Activated CD8-positive, alpha-beta T cell treated with anti-CD3 and anti-CD28 coated beads for 36 hours (primary cell): ENCODE data around the gene ABHD1. TPM values are rescaled to one million over a fixed set of nuclear protein-coding genes. Genes with fewer than 3 reads are reported as not detected.
"Not testable (repeated sequence)": the region's sequence is repeated elsewhere in the genome, so short reads cannot be mapped to it uniquely, and the experiment has no call there.

ENCODE experiments used
- ATAC-seq: fragments of 200-7000 bp; cut with Tn5 transposase; one replicate; pipeline ENCODE4 v1.10.0; 2021; ENCODE audit warnings: mild to moderate bottlenecking, moderate library complexity
- CTCF ChIA-PET: fragments of 350-600 bp; sonication (Branson Sonifier 250); formaldehyde crosslinking; loops from one replicate; lab custom pipeline; 2021; ENCODE audit warnings: antibody characterized with exemption; lab: Charles Lee
- POLR2A ChIA-PET: fragments of 350-600 bp; sonication (Branson Sonifier 250); formaldehyde crosslinking; loops from one replicate; lab custom pipeline; 2021; ENCODE audit warnings: antibody characterized with exemption; lab: Charles Lee
- DNase-seq: peaks from one replicate; pipeline ENCODE4 v3.0.0-alpha.2; 2020
- H3K27ac Mint-ChIP-seq: one replicate; pipeline ENCODE4 v1.8.0; 2021; ENCODE audit warnings: mild to moderate bottlenecking, mixed read lengths
- H3K27me3 Mint-ChIP-seq: one replicate; pipeline ENCODE4 v1.8.0; 2021; ENCODE audit warnings: mixed read lengths
- H3K36me3 Mint-ChIP-seq: one replicate; pipeline ENCODE4 v1.8.0; 2021; ENCODE audit warnings: low read depth, mixed read lengths
- H3K4me1 Mint-ChIP-seq: one replicate; pipeline ENCODE4 v1.8.0; 2021; ENCODE audit warnings: low read depth, mixed read lengths
- H3K4me3 Mint-ChIP-seq: one replicate; pipeline ENCODE4 v1.8.0; 2021; ENCODE audit warnings: mild to moderate bottlenecking, moderate library complexity, mixed read lengths
- H3K9me3 Mint-ChIP-seq: one replicate; pipeline ENCODE4 v1.8.0; 2021; ENCODE audit warnings: mixed read lengths
- CTCF ChIP-seq: fragments of 200-600 bp; IDR thresholded peaks from one replicate; pipeline ENCODE4 v1.8.0; 2022; ENCODE audit warnings: antibody characterized with exemption, mild to moderate bottlenecking
- intact Hi-C: fragments of 100-400 bp; cut with micrococcal nuclease; formaldehyde crosslinking; loops from one replicate; pipeline ENCODE4 v1.10.0; 2022
- total RNA-seq, 2 experiments: library from RNA; stranded (reverse); gene quantifications; one replicate each; pipeline ENCODE4 v1.2.3, GENCODE V29; 2021

ABHD1 gene
- total RNA-seq, 2 experiments from 2014 or later, result 0.36 to 0.50 TPM

DNA sequence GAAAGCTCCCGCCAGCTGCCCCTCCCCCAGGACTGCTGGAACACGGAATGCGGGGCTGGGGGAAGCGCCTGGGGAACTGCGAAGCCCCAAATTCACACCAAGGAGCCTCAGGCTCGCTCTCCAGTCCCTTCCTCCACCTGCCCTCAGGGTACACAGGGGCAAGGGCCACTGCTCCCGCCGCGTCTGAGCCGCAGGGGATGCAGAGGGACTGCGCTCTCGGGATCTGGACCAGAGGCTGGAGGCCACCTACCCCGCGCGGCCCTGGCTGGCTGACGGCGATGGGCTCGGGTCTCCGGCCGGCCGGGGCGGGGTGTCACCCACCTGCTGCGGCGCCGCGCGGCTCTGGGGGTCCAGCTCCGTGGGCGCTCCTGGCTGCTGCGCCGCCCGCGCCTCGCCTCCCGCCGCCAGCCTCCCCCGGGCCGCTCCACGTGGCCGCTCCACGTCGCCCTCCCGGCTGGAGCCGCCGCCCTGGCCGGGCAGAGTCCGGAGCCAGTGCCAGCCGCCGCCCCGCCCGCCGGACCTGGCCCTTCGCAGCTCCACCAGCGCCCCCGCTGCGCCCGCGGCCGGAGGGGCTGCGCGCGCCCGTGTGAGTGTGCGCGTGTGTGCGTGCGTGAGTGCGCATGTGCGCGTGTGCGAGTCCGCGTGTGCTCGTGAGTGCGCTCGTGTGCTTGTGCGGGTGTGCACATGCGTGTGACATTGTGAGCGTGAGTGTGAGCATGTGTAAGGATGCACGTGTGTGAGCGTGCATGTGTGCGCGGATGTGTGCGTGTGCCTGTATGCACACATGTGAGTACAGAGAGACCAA lies 4.9 kb upstream of the ABHD1 start, which contains the start of gene CGREF1:
CGREF1 (minus strand) TSS at position 604 of the 805 bp plus-strand sequence. CDS start 14,762 bp downstream, outside the sequence.
- ChIA-PET POLR2A (interaction anchor here (0.6 to 1.1 kb wide), 4 partner anchors 14 to 34 kb away, joined by 3 to 4 read pairs (median 3); no protein-coding TSS in a partner anchor), CTCF (interaction anchor here (1.3 kb wide), 1 partner anchor 16 kb away, joined by 3 read pairs; the partner anchor contains the start of gene PREB)
- Mint-ChIP-seq H3K4me3 (peak within 1 kb of the TSS; percentile 77), H3K4me1 (peaks cover 14% of the 10 kb centered on the region), H3K36me3 (no peaks in the 10 kb centered on the region), H3K9me3 (no peaks in the 10 kb centered on the region), H3K27me3 (peaks cover 23% of the 10 kb centered on the region), H3K27ac (peak within 1 kb of the TSS; percentile 22)
- peak; percentile 18 for ATAC-seq
- peak; percentile 18 for DNase-seq
- intact Hi-C loops, result no loop called here
- no peak for TF ChIP-seq CTCF

DNA sequence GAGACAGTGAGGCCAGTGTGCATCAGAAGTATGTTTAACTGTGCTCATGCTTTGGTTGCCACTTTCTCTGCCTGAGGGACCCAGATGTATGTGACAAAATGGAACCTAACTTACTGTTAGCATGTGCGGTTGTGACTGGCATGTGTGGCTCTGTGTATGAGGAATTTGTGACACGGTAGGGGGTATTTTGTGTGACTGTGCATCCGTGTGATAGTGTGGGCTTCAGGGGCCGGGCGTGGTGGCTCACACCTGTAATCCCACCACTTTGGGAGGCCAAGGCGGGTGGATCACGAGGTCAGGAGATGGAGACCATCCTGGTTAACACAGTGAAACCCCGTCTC lies 4.3 kb upstream of the ABHD1 start:
- H3K9me3 Mint-ChIP-seq, CTCF ChIA-PET, POLR2A ChIA-PET, intact Hi-C loops, H3K36me3 Mint-ChIP-seq, DNase-seq: not testable (repeated sequence)
- H3K27ac Mint-ChIP-seq, result peak overlapping the region; percentile 22
- ATAC-seq, result peak; percentile 19
- peak overlapping the region; percentile 77 for H3K4me3 Mint-ChIP-seq
- H3K4me1 Mint-ChIP-seq, result peaks cover 18% of the 10 kb centered on the region
- H3K27me3 Mint-ChIP-seq, result peaks cover 23% of the 10 kb centered on the region

DNA sequence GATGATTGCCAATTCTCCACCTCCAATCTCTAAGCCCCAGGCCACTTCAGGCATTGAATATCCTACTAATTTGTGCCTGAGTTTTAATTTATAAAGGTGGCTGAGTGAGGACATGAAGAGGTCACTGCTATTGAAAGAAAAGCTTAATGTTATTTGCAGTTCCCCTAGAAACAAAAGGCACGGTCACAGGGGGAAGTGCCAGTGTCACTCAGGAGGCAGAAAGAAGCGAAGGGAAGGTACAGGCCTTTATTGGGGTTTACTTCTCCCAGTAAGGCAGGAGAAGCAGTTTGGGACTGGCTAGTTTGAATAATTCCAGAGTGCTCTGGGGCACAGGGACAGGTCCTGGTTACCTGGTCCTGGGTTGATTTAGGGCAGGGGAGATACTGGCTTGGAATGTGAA lies 1.7 kb upstream of the ABHD1 start:
- intact Hi-C loops, result no loop called here
- TF ChIP-seq CTCF, result no peak
- no peaks in the 10 kb centered on the region for H3K9me3 Mint-ChIP-seq
- no peak overlapping the region for H3K27ac Mint-ChIP-seq
- peaks cover 18% of the 10 kb centered on the region for H3K4me1 Mint-ChIP-seq
- ATAC-seq (no peak), DNase-seq (no peak)
- ChIA-PET POLR2A (interaction anchor here (3.8 kb wide), 1 partner anchor 11 kb away, joined by 28 read pairs; the partner anchor contains the start of gene PREB), CTCF (no interaction called here)
- H3K36me3 Mint-ChIP-seq, result no peaks in the 10 kb centered on the region
- H3K27me3 Mint-ChIP-seq, result peaks cover 22% of the 10 kb centered on the region
- no peak overlapping the region for H3K4me3 Mint-ChIP-seq

DNA sequence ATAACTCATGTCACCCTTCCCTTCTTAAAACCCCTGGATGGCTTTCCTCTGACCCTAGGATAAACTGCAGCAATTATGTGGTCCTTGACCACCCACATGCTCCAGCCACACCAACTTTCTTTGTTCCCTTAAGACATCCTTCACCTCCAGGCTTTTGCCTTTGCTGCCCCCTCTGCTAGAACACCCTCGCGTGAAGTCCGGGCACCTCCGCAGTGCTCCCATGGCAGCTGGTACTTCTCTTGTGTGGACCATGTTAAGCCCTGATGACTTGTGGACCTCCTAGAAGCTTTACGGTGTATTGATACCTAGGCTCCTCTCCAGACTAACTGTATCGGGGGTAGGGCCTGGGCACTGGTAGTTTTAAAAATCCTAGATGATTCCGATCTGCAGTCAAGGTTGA lies 824 bp upstream of the ABHD1 start:
- ChIA-PET POLR2A (interaction anchor here (0.8 to 3.8 kb wide), 2 partner anchors 10 to 89 kb away, joined by 5 to 28 read pairs; partner anchors contain the start of genes ATRAID, PREB and SLC5A6), CTCF (interaction anchor here (1.1 to 2.3 kb wide), 4 partner anchors 68 to 277 kb away, joined by 3 to 8 read pairs (median 5); partner anchors contain the start of genes ATRAID and SLC5A6)
- no peak for TF ChIP-seq CTCF
- intact Hi-C loops, result no loop called here
- Mint-ChIP-seq H3K4me1 (peaks cover 18% of the 10 kb centered on the region), H3K4me3 (peak overlapping the region; percentile 73), H3K9me3 (no peaks in the 10 kb centered on the region), H3K36me3 (no peaks in the 10 kb centered on the region), H3K27me3 (peaks cover 17% of the 10 kb centered on the region), H3K27ac (no peak overlapping the region)
- ATAC-seq (no peak), DNase-seq (no peak)

- POLR2A ChIA-PET, result interaction anchor here (1.6 to 3.8 kb wide), 2 partner anchors 8 to 28 kb away, joined by 3 to 28 read pairs; partner anchors contain the start of gene PREB
- intact Hi-C loops, result no loop called here
- H3K4me1 Mint-ChIP-seq, result peaks cover 9% of the 10 kb centered on the region
- no peak for ATAC-seq
- no peak for TF ChIP-seq CTCF
- peaks cover 5% of the 10 kb centered on the region for H3K36me3 Mint-ChIP-seq
- H3K4me3 Mint-ChIP-seq, result no peak overlapping the region
- H3K9me3 Mint-ChIP-seq, result no peaks in the 10 kb centered on the region
- H3K27ac Mint-ChIP-seq, result no peak overlapping the region
- CTCF ChIA-PET, result interaction anchor here (1.4 to 2.2 kb wide), 4 partner anchors 8 to 155 kb away, joined by 5 to 10 read pairs (median 7); no protein-coding TSS in a partner anchor
- H3K27me3 Mint-ChIP-seq, result peaks cover 1% of the 10 kb centered on the region
- DNase-seq, result no peak
Observed at GRCh38 chr2:27125104-27125503, 1.5 kb downstream of the ABHD1 start.
